Measurements from ENCODE around the gene ZBTB18. TPM values are rescaled to one million over a fixed set of nuclear protein-coding genes. Genes with fewer than 3 reads are reported as not detected.

Gene ZBTB18
- polyA plus RNA-seq, 1 of the 3 experiments (the other 2 are of a cell fraction) = 19.3 TPM

DNA sequence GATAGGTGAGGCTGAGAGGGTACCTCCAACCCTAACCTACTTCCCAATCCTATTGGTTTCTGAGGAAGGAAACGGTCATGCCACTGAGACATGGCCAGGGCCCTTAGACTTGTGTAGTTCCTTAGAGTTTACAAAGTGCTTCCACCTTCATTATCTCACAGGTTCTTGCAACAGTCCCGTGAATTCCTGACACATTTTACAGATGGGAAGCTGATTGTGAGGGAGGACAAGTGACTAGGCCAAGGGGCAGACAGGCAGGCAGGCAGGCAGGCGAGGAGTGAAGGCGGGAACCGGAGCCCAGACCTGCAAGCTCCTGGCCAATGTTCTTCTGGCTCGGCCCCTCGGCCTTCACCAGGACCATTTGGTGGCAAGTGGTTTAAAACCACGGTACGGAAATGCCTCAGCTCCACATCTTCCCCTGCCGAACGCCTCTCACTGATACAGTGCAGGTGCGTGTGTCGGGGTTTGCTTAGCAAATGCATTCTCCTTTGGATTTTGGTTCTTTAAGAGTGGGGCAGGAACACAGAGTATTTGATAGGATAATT lies 45.1 kb downstream of the ZBTB18 start:
- TF ChIP-seq RFX5 (IDR thresholded peaks at IDR 0.05; ENCODE audit: low read length) (no peak), RXRA (IDR thresholded peaks at IDR 0.05; ENCODE audit: borderline replicate concordance, low read depth) (no peak), RCOR1 (IDR thresholded peaks at IDR 0.05; ENCODE audit: low read length) (no peak), TCF12 (IDR thresholded peaks at IDR 0.05) (no peak), POLR2AphosphoS5 (IDR thresholded peaks at IDR 0.05; ENCODE audit: low read depth, low read length) (no peak), EP300 (IDR thresholded peaks at IDR 0.05; ENCODE audit: borderline replicate concordance in 1 of 2, low read depth in 1 of 2, low read length in 1 of 2) (no peak), MEF2A (IDR thresholded peaks at IDR 0.05; ENCODE audit: borderline replicate concordance, low read depth) (no peak), GABPA (IDR thresholded peaks at IDR 0.05; ENCODE audit: low read depth) (no peak)
- TF ChIP-seq, protein P1, sequence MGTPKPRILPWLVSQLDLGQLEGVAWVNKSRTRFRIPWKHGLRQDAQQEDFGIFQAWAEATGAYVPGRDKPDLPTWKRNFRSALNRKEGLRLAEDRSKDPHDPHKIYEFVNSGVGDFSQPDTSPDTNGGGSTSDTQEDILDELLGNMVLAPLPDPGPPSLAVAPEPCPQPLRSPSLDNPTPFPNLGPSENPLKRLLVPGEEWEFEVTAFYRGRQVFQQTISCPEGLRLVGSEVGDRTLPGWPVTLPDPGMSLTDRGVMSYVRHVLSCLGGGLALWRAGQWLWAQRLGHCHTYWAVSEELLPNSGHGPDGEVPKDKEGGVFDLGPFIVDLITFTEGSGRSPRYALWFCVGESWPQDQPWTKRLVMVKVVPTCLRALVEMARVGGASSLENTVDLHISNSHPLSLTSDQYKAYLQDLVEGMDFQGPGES (IDR thresholded peaks at IDR 0.05; ENCODE audit: low read depth, low read length) = no peak
- TF ChIP-seq, protein P2, sequence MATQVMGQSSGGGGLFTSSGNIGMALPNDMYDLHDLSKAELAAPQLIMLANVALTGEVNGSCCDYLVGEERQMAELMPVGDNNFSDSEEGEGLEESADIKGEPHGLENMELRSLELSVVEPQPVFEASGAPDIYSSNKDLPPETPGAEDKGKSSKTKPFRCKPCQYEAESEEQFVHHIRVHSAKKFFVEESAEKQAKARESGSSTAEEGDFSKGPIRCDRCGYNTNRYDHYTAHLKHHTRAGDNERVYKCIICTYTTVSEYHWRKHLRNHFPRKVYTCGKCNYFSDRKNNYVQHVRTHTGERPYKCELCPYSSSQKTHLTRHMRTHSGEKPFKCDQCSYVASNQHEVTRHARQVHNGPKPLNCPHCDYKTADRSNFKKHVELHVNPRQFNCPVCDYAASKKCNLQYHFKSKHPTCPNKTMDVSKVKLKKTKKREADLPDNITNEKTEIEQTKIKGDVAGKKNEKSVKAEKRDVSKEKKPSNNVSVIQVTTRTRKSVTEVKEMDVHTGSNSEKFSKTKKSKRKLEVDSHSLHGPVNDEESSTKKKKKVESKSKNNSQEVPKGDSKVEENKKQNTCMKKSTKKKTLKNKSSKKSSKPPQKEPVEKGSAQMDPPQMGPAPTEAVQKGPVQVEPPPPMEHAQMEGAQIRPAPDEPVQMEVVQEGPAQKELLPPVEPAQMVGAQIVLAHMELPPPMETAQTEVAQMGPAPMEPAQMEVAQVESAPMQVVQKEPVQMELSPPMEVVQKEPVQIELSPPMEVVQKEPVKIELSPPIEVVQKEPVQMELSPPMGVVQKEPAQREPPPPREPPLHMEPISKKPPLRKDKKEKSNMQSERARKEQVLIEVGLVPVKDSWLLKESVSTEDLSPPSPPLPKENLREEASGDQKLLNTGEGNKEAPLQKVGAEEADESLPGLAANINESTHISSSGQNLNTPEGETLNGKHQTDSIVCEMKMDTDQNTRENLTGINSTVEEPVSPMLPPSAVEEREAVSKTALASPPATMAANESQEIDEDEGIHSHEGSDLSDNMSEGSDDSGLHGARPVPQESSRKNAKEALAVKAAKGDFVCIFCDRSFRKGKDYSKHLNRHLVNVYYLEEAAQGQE (IDR thresholded peaks at IDR 0.05; ENCODE audit: low read depth, low read length) = no peak
- H3K4me2 ChIP-seq = no peak overlapping the region
- H3K9ac ChIP-seq = no peak overlapping the region
- 93% methylated on average over 12 of the region's 13 CpGs for WGBS (ENCODE audit: low lambda C conversion rate)
- H2AFZ ChIP-seq (ENCODE audit: low read depth) = no peak overlapping the region
- peaks cover 4 to 25% of the 10 kb centered on the region in 2 experiments; a peak in 2 of 4 replicates for H3K4me1 ChIP-seq (ENCODE audit: control insufficient read depth in 1 of 2, insufficient read depth in 2 of 2, low read depth in 1 of 2, low read length in 1 of 2)
- no peak for DNase-seq
- H3K9me3 ChIP-seq = no peaks in the 10 kb centered on the region
- H3K79me2 ChIP-seq (ENCODE audit: insufficient read depth) = no peaks in the 10 kb centered on the region
- H3K4me3 ChIP-seq (ENCODE audit: low read depth in 2 of 2, low read length in 1 of 2) = no peak overlapping the region
- ChIA-PET POLR2A (no interaction called here), CTCF (interaction anchor here (1.0 kb wide), 1 partner anchor 176 kb away, joined by 3 read pairs; no protein-coding TSS in a partner anchor)
- no peak overlapping the region for H3K27ac ChIP-seq (ENCODE audit: low read depth in 2 of 2, low read length in 1 of 2)
- no peaks in the 10 kb centered on the region for H3K9me2 ChIP-seq
- no peaks in the 10 kb centered on the region for H3K36me3 ChIP-seq (replicated peaks in 1 of 2; ENCODE audit: control insufficient read depth in 1 of 2, insufficient read depth in 2 of 2, low read length in 1 of 2)
- H3F3A ChIP-seq (replicated peaks; ENCODE audit: insufficient read depth) = no peaks in the 10 kb centered on the region
- H3K27me3 ChIP-seq (ENCODE audit: insufficient read depth) = no peaks in the 10 kb centered on the region
- no peaks in the 10 kb centered on the region for H4K20me1 ChIP-seq (ENCODE audit: insufficient read depth)

DNA sequence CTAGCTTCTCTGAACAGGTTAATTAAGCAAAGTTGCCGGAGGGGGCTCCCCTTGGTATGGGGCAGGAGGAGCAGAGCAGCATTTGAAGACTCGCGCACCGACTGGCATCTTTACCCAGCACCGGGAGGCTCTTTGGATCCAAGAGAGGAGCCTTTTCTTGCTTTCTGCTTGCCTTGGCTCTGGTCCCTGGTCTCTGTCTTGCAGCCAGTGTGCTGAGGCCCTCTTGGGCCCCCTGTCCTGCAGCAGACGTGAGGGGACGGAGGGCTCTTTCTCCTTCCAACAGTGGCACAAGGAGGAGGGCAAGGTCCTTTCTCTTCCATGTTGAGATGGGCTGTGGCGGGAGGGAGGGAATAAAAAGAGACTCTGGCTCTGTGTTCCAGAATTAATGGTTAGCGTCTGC lies 45.6 kb downstream of the ZBTB18 start:
- Histone ChIP-seq H3K4me2 (no peak overlapping the region), H3K4me3 (ENCODE audit: low read depth in 2 of 2, low read length in 1 of 2) (no peak overlapping the region), H3K9me3 (no peaks in the 10 kb centered on the region), H3F3A (replicated peaks; ENCODE audit: insufficient read depth) (no peaks in the 10 kb centered on the region), H3K36me3 (replicated peaks in 1 of 2; ENCODE audit: control insufficient read depth in 1 of 2, insufficient read depth in 2 of 2, low read length in 1 of 2) (no peaks in the 10 kb centered on the region), H3K79me2 (ENCODE audit: insufficient read depth) (no peaks in the 10 kb centered on the region), H3K9me2 (no peaks in the 10 kb centered on the region), H4K20me1 (ENCODE audit: insufficient read depth) (no peaks in the 10 kb centered on the region), H3K4me1 (ENCODE audit: control insufficient read depth in 1 of 2, insufficient read depth in 2 of 2, low read depth in 1 of 2, low read length in 1 of 2) (peaks cover 4 to 25% of the 10 kb centered on the region in 2 experiments; a peak in 2 of 4 replicates), H2AFZ (ENCODE audit: low read depth) (no peak overlapping the region), H3K9ac (no peak overlapping the region), H3K27ac (ENCODE audit: low read depth in 2 of 2, low read length in 1 of 2) (no peak overlapping the region), H3K27me3 (ENCODE audit: insufficient read depth) (no peaks in the 10 kb centered on the region)
- TF ChIP-seq RAD21 (IDR thresholded peaks at IDR 0.05; ENCODE audit: low read length) = no peak
- TF ChIP-seq NRF1 (IDR thresholded peaks at IDR 0.05; ENCODE audit: low read depth, low read length) = no peak
- TF ChIP-seq POLR2AphosphoS5 (IDR thresholded peaks at IDR 0.05; ENCODE audit: low read depth, low read length) = no peak
- no peak for TF ChIP-seq RCOR1 (IDR thresholded peaks at IDR 0.05; ENCODE audit: low read length)
- no peak for TF ChIP-seq TEAD4 (IDR thresholded peaks at IDR 0.05; ENCODE audit: borderline replicate concordance, insufficient read depth)
- TF ChIP-seq EZH2phosphoT487 (IDR thresholded peaks at IDR 0.05; ENCODE audit: borderline replicate concordance, low read depth) = no peak
- TF ChIP-seq, protein P3, sequence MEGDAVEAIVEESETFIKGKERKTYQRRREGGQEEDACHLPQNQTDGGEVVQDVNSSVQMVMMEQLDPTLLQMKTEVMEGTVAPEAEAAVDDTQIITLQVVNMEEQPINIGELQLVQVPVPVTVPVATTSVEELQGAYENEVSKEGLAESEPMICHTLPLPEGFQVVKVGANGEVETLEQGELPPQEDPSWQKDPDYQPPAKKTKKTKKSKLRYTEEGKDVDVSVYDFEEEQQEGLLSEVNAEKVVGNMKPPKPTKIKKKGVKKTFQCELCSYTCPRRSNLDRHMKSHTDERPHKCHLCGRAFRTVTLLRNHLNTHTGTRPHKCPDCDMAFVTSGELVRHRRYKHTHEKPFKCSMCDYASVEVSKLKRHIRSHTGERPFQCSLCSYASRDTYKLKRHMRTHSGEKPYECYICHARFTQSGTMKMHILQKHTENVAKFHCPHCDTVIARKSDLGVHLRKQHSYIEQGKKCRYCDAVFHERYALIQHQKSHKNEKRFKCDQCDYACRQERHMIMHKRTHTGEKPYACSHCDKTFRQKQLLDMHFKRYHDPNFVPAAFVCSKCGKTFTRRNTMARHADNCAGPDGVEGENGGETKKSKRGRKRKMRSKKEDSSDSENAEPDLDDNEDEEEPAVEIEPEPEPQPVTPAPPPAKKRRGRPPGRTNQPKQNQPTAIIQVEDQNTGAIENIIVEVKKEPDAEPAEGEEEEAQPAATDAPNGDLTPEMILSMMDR (IDR thresholded peaks at IDR 0.05) = no peak
- TF ChIP-seq, protein P4, sequence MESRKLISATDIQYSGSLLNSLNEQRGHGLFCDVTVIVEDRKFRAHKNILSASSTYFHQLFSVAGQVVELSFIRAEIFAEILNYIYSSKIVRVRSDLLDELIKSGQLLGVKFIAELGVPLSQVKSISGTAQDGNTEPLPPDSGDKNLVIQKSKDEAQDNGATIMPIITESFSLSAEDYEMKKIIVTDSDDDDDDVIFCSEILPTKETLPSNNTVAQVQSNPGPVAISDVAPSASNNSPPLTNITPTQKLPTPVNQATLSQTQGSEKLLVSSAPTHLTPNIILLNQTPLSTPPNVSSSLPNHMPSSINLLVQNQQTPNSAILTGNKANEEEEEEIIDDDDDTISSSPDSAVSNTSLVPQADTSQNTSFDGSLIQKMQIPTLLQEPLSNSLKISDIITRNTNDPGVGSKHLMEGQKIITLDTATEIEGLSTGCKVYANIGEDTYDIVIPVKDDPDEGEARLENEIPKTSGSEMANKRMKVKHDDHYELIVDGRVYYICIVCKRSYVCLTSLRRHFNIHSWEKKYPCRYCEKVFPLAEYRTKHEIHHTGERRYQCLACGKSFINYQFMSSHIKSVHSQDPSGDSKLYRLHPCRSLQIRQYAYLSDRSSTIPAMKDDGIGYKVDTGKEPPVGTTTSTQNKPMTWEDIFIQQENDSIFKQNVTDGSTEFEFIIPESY (IDR thresholded peaks at IDR 0.05; ENCODE audit: borderline replicate concordance, low read depth) = no peak
- TF ChIP-seq RFX5 (IDR thresholded peaks at IDR 0.05; ENCODE audit: low read length) = no peak
- 95% methylated on average over 9 of the region's 9 CpGs for WGBS (ENCODE audit: low lambda C conversion rate)
- DNase-seq = no peak
- ChIA-PET CTCF (interaction anchor here (1.0 kb wide), 1 partner anchor 176 kb away, joined by 3 read pairs; no protein-coding TSS in a partner anchor), POLR2A (no interaction called here)

All from SK-N-SH (cell line).